ENCODE results near the gene DPRX.

Gene DPRX, protein sequence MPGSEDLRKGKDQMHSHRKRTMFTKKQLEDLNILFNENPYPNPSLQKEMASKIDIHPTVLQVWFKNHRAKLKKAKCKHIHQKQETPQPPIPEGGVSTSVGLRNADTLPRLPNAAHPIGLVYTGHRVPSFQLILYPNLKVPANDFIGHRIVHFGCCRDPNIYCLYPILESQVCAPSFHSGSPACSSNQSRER

DNA sequence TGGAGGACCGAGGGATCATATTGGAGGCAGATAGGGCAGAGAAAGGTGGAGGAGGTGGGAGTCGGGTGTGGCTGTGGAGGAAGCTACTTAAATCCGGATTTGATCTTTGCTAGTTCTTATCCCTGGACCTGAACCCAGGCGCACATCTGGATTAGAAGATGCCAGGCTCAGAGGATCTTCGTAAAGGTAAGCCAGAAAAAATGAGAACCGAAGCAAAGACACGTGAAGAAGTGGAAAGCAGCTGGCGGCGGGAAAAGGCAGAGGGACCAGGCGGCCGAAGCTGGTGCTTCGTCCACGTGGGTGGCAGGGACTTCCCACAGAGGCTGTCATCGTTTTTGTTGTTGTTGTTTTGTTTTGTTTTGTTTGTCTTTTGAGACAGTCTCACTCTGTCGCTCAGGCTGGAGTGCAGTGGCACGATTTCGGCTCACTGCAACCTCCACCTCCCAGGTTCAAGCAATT is at the start of gene DPRX:
Gene DPRX, plus strand, starts transcription at position 51 of the 459 bp plus-strand sequence. Its CDS starts 108 bp downstream, at position 159.
- DNase-seq (ENCODE audit: low read depth, low spot score) = no peak

- no peak for DNase-seq (ENCODE audit: low read depth, low spot score)
Observed at GRCh38 chr19:53583181-53583580, 48.6 kb upstream of the DPRX start.

GRCh38 chr19:53586277-53586691 is 45.5 kb upstream of the DPRX start:
- no peak for DNase-seq (ENCODE audit: low read depth, low spot score)

- no peak for DNase-seq (ENCODE audit: low read depth, low spot score)
Observed at GRCh38 chr19:53594811-53595509, 36.8 kb upstream of the DPRX start.

- DNase-seq (ENCODE audit: low read depth, low spot score) = no peak
Observed at GRCh38 chr19:53595510-53595867, 36.3 kb upstream of the DPRX start.

DNA sequence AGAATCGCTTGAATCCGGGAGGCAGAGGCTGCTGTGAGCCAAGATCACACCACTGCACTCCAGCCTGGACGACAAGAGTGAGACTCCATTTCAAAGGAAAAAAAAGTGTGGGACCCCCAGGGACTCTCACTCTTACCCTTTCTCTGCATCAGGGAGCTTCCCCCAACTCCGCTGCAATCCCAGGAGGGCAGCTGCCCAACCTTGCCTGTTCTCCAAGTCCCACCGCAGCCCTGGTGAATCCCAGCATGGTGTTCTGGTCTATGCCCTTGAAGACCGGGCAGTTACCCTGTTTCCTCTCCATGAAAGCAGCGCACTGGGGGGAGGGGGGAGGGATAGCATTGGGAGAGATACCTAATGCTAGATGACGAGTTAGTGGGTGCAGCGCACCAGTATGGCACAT is 35.7 kb upstream of the DPRX start:
- DNase-seq (ENCODE audit: low read depth, low spot score) = no peak

DNA sequence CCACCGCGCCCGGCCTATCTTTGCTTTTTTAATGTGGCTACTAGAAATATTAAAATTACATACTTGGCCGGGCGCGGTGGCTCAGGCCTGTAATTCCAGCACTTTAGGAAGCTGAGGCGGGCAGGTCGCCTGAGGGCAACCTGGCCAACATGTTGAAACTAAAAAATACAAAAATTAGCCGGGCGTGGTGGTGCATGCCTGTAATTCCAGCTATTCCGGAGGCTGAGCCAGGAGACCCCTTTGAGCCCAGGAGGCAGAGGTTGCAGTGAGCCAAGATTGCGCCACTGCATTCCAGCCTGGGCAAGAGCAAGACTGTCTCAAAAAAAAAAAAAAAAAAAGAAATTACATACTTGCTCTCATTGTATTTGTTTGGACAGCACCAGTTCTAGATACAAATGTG is 34.8 kb upstream of the DPRX start:
- DNase-seq (ENCODE audit: low read depth, low spot score) = no peak

DNA sequence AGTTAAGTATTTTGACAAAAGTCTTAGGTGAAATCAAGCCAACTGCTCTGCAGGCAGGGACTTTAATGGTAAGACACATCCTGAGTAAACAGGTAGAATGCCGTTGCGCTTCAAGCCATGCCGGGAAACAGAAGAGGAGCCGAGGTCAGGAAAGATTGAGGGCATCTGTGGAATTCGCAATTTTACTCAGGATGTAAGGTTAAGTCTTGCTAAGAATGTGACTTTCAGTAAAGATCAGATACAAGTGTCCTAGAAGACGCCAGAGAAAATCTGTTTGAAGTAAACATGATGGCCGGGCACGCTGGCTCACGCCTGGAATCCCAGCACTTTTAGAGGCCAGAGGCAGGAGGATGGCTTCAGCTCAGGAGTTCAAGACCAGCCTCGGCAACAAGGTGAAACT is 33.4 kb upstream of the DPRX start:
- DNase-seq (ENCODE audit: low read depth, low spot score) = no peak

- no peak for DNase-seq (ENCODE audit: low read depth, low spot score)
Observed at GRCh38 chr19:53600217-53600616, 31.6 kb upstream of the DPRX start.

DNA sequence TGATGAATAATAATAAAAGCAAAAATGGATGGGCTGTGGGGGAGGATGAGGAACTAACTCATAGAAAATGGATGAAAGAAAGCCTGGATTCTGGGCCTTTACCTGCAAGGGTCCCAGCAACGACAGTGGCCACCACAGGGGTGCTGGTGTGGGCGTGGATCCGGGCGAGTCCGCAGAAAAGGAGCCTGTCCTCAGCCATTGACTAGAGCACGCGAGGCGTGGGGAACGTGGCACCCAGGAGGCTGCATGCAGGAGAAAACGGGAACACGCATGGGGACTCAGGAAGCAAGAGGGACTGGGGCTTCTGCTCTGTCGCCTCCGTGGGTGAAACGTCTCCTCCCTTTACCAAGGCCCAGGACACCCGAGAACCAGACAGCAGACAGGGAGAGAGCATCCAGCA is 25.8 kb upstream of the DPRX start:
- DNase-seq (ENCODE audit: low read depth, low spot score) = no peak

DNA sequence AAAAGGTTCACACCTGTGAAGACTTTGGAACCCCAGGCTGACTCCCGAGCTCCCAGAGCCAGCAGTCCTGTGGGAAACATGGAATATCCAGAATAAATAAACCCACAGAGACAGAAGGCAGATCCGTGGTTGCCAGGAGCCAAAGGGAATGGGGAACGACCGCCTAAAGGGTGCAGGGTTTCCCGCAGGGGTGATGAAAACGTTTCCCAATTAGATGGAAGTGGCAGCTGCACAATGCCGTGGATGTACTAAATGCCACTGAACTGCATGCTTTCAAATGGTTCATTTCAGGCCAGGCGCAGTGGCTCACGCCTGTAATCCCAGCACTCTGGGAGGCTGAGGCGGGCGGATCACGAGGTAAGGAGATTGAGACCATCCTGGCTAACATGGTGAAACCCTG is 23.4 kb upstream of the DPRX start:
- no peak for DNase-seq (ENCODE audit: low read depth, low spot score)

DNA sequence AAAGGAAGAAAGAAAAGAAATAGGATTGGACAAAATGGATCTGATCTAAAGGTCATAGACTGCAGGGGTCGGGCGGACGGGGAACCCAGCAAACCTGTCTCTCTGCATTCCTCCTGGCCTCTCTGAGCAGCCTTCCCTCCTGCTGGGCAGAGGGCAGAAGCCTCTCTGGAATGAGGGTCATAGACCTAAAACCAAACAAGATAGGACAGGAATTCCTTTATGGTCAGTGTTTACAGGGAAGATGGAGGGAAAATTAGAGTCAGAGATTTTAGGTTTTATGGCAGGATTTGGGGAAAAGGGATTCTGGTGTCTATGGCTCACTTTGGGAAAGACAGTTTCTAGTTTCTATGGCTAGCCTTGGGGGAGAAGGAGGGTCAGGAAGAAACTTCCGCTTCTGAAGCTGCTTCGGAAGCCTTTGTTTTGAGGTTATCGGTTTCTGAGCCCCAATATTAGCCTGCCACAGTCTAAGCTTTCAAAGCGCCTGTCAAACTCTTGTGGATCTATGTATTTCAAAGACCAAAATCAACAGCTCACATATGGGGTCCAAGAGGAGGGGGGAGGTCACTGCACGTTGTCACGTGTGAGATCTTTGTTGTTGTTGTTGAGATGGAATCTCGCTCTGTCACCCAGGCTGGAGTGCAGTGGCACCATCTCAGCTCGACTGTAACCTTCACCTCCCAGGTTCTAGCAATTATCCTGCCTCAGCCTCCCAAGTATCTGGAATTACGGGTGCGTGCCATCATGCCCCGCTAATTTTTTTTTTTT is 18.9 kb upstream of the DPRX start:
- no peak for DNase-seq (ENCODE audit: low read depth, low spot score)

DNA sequence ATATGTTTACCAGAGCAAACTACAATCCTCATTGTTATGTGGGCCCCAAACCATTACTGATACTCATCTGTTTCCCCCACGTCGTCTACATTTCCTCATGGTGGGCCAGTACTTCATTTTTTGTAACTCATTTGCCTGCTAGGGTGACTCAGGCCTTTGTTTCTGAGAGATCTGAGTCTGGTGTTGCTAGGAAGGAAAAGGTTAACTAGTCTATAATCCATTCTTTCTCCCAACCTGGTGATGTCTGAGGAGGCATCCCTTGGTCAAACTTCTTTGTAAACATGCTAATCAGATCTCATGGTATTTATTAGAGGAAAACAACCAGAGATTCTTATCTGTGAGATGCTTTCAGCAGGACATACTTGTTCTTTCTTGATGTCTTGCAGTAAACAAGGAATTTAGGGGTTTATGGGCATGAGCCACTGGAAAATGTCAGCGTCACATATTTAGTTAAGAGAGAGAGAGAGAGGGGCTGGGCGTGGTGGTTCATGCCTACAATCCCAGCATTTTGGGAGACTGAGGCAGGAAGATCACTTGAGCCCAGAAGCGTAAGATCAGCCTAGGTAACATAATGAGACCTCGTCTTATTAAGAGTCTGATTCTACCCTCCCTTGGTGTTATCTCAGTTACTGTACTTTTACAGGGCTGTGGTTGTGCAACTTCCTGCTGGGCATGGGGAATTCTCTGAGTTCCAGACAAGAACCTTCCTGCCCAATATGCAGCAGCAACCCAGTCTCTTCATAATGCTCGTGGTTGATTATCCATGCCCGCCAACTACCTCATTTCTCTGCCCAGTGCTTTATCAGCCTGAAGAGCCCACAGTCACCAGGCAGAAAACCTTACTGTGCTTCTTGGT is 9.7 kb upstream of the DPRX start:
- no peak for DNase-seq (ENCODE audit: low read depth, low spot score)

GRCh38 chr19:53624771-53625545 is 6.8 kb upstream of the DPRX start:
- DNase-seq (ENCODE audit: low read depth, low spot score) = no peak

DNA sequence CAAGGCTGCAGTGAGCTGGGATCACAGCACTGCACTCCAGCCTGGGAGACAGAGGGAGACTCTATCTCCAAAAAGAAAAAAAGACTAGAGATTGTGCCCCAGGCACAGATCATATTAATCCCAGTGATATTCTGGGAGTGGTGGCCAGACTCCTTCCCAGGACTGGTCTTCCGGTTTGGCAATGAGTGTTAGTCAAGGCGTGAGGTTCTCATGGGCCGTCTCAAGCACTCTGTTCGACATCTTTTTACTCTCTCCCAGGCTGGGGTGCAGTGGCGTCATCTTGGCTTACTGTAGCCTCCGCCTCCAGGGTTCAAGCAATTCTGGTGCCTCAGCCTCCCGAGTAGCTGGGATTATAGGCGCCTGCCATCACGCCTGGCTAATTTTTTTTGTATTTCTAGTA is 5.3 kb upstream of the DPRX start:
- no peak for DNase-seq (ENCODE audit: low read depth, low spot score)

DNA sequence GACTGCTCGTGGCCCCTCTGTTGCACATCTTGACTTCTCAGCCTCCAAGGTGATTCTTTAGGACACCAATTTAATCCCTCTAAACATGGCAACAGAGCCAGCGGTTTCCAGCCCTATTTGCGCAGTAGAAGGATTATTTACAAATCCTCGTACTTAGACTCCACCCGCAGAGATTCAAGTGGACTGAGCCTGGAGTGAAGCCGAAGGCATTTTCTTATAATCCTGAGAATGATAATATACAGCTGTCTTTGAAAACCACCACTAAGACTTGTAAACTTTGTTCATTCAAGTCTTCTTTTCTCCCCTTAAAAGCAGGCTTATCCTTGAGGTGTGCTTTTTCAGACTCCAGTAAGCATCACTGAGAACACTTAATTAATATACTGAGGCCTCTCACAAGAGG is 4.8 kb upstream of the DPRX start:
- DNase-seq (ENCODE audit: low read depth, low spot score) = no peak

DNA sequence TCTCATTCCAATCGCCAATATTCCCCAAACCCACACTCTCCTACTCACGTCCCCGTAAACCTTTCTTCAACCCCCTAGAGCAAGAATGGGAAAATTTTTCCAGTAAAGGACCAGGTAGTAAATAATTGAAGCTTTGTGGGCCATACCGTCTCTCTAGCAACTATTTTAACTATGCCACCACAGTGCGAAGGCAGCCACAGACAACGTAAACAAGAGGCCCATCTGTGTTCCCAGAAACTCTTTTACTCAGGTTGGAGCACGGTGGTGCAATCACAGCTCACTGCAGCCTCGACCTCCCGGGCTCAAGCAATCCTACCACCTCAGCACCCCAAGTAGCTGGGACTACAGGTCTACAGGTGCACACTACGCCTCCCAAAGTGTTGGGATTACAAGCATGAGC is 3.0 kb downstream of the DPRX start:
- no peak for DNase-seq (ENCODE audit: low read depth, low spot score)

- no peak for DNase-seq (ENCODE audit: low read depth, low spot score)
Observed at GRCh38 chr19:53639471-53639870, 7.7 kb downstream of the DPRX start.

DNA sequence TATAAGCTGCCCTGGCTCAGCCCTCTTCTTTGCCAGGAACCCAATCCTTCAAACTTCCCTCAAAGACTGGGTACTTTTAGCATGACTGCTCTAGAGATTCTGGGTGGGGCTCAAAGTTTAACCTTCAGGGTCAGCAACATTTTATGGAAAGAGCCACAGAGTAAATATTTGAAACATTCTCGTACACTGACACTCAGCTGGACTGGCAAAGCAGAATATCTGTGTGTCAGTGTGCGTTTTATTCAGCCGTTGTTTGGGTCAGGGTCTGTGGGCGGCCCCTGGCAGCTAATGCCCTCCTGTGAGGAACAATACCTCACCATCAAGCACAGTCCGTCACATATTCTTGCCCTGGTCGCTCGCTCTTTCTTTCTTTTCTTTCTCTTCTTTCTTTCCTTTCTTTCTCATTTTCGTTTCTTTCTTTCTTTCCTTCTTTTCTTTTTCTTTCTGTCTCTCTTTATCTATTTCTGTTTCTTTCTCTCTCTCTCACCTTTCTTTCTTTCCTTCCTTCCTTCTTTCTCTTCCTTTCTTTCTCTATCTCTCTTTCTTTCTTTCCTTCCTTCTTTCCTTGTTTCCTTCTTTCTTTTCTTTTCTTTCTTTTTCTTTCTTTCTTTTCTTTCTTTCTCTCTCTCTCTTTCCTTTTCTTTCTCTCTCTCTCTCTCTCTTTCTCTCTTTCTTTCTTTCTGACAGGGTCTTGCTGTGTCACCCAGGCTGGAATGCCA is 10.7 kb downstream of the DPRX start:
- no peak for DNase-seq (ENCODE audit: low read depth, low spot score)

DNA sequence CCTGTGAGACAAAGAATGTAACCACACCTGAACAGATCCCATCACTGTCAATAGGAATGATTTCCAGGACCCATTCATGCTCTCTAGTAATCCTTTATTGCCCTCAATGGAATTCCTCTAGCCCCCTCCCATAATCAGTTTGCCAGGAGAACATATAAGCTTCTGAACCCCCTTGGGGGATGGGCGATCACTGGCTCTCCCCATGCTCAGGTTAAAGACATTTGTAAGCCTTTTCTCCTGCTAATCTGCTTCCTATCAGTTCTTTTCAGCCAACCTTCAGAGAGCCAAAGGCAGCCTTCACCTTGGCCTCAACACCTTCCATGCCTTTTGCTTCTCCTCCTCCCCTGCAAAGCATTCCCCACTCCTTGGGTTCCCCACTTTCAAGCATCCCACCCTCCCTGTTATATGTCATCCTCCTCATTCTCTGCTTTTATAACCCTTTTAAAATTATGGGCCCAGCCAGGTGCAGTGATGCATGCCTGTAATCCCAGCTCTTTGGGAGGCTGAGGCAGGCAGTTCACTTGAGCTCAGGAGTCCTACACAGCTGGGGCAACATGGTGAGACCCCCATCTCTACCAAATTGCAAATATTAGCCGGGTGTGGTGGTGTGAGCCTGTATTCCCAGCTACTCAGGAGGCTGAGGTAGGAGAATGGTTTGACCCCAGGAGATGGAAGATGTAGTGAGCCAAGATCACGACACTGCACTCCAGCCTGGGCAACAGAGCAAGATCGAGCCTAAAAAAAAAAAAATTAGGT is 12.4 kb downstream of the DPRX start:
- no peak for DNase-seq (ENCODE audit: low read depth, low spot score)

All from brain pericyte (primary cell).